Fibroblast of lung (primary cell): Measurements from ENCODE around the gene AKT1. TPM values are rescaled to one million over a fixed set of nuclear protein-coding genes. Genes with fewer than 3 reads are reported as not detected.
A peak's percentile ranks its signal among the peaks of the same experiment; 100 is the strongest.

Source experiments
- DNase-seq, 2 donors: peaks; one replicate each; pipeline versions ENCODE4 v3.0.0 to v3.0.0-alpha.2; 2010; ENCODE audit warnings: low read depth in 2 of 2
- H2AFZ ChIP-seq: 2 replicates; pipeline ENCODE4 v1.5.1; 2012; ENCODE audit warnings: low read length, control low read depth, inconsistent platforms
- H3K27ac ChIP-seq: 2 replicates; pipeline ENCODE4 v1.5.1; 2011; ENCODE audit warnings: low read length, control low read depth; ENCODE audit not compliant: insufficient read depth
- H3K27me3 ChIP-seq: 2 replicates; pipeline ENCODE4 v1.5.1; 2011; ENCODE audit warnings: mild to moderate bottlenecking, low read length; ENCODE audit not compliant: control insufficient read depth, insufficient read depth
- H3K36me3 ChIP-seq: 2 replicates; pipeline ENCODE4 v1.5.1; 2011; ENCODE audit warnings: low read length; ENCODE audit not compliant: control insufficient read depth, insufficient read depth
- H3K4me1 ChIP-seq: 2 replicates; pipeline ENCODE4 v1.5.1; 2011; ENCODE audit warnings: low read length; ENCODE audit not compliant: control insufficient read depth, insufficient read depth; ENCODE audit errors: extremely low read depth
- H3K4me2 ChIP-seq: 2 replicates; pipeline ENCODE4 v1.5.1; 2011; ENCODE audit warnings: low read length, control low read depth; ENCODE audit not compliant: insufficient read depth; ENCODE audit errors: extremely low read depth
- H3K4me3 ChIP-seq, 4 experiments: fragments of 200-600 bp in 1 of 4; sonication (generic) in 1 of 4; replicated peaks in 1 of 4; 2 replicates each; pipeline ENCODE4 v1.5.1; 2011 to 2016; ENCODE audit warnings: low read length in 4 of 4, low read depth in 3 of 4, mild to moderate bottlenecking in 3 of 4, control low read depth in 2 of 4, inconsistent platforms in 1 of 4, mixed read lengths in 1 of 4; ENCODE audit not compliant: insufficient read depth in 1 of 4; ENCODE audit errors: control extremely low read depth in 1 of 4
- H3K79me2 ChIP-seq: 2 replicates; pipeline ENCODE4 v1.5.1; 2012; ENCODE audit warnings: mild to moderate bottlenecking, low read length, inconsistent platforms; ENCODE audit not compliant: control insufficient read depth, insufficient read depth
- H3K9ac ChIP-seq: 2 replicates; pipeline ENCODE4 v1.5.1; 2011; ENCODE audit warnings: mild to moderate bottlenecking, low read length, control low read depth; ENCODE audit not compliant: insufficient read depth
- H3K9me3 ChIP-seq: 2 replicates; pipeline ENCODE4 v1.5.1; 2012; ENCODE audit warnings: low read depth, low read length; ENCODE audit not compliant: control insufficient read depth, insufficient read depth
- H4K20me1 ChIP-seq: 2 replicates; pipeline ENCODE4 v1.5.1; 2011; ENCODE audit warnings: low read length; ENCODE audit not compliant: control insufficient read depth, insufficient read depth; ENCODE audit errors: extremely low read depth
- EZH2 ChIP-seq: IDR thresholded peaks from 2 replicates; pipeline ENCODE4 v1.5.1; 2012; ENCODE audit warnings: low read length, control low read depth, mild to moderate bottlenecking; ENCODE audit errors: missing control alignments
- polyA plus RNA-seq, 2 donors: library from polyadenylated mRNA; depleted of rRNA in 1 of 2; stranded (reverse) in 1 of 2; unstranded in 1 of 2; fragments of >200 nt; gene quantifications; 2 replicates each; pipeline ENCODE4 v1.2.1, GENCODE V29; 2011 to 2012; ENCODE audit warnings: missing spikeins in 1 of 2
- total RNA-seq: library from RNA; depleted of rRNA; stranded (reverse); fragments of >200 nt; gene quantifications from 2 replicates; pipeline ENCODE4 v1.2.1, GENCODE V29; 2014
- TF ChIP-seq, protein P1 (sequence below), 2 donors: IDR thresholded peaks in 1 of 2; conservative IDR thresholded peaks in 1 of 2; 1 replicate in 1 of 2; 2 replicates in 1 of 2; pipeline ENCODE4 v1.5.1; 2011 to 2012; ENCODE audit warnings: low read length in 2 of 2, control low read depth in 1 of 2, inconsistent platforms in 1 of 2, low read depth in 1 of 2, mild to moderate bottlenecking in 1 of 2

AKT1 gene
- total and polyA plus RNA-seq, 2 donors (not counting 1 experiment from before 2014, with no cell fraction given): 83.2 to 127 TPM

DNA sequence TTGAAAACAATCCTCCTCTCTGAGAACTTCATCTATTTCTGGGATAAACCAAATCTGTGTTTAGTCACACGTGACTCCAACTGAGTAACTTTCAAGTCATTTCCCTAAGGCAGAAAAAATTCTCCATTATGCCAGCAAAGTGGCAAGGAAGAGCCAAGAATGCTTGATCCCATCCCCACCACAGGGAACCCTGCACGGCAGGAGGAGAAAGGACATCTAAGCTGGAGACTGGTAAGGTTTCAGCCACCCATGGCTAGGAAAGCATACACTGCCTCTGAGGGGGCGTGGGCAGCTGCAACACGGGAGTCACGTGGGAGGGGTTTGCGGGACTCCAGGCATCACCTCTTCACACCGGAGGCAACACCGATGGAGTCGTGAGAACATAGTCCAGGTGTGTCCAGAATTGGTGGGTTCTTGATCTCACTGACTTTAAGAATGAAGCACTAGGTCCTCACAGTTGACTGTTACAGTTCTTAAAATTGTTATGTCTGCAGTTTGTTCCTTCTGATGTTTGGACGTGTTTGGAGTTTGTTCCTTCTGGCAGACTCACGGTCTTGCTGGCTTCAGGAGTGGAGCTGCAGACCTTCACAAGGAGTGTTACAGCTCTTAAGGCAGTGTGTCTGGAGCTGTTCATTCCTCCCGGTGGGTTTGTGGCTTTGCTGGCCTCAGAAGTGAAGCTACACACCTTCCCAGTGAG lies 45.3 kb downstream of the AKT1 start:
- H3K27me3 ChIP-seq: no peaks in the 10 kb centered on the region
- no peak for DNase-seq
- no peaks in the 10 kb centered on the region for H3K9me3 ChIP-seq
- no peak overlapping the region for H2AFZ ChIP-seq
- peak overlapping the region; percentile 32 for H3K4me2 ChIP-seq
- H3K4me3 ChIP-seq: no peak overlapping the region
- no peaks in the 10 kb centered on the region for H3K36me3 ChIP-seq
- H3K79me2 ChIP-seq: peaks cover 22% of the 10 kb centered on the region
- H3K9ac ChIP-seq: no peak overlapping the region
- H3K27ac ChIP-seq: no peak overlapping the region
- peaks cover 31% of the 10 kb centered on the region for H3K4me1 ChIP-seq
- no peak for TF ChIP-seq EZH2
- TF ChIP-seq, protein P1, sequence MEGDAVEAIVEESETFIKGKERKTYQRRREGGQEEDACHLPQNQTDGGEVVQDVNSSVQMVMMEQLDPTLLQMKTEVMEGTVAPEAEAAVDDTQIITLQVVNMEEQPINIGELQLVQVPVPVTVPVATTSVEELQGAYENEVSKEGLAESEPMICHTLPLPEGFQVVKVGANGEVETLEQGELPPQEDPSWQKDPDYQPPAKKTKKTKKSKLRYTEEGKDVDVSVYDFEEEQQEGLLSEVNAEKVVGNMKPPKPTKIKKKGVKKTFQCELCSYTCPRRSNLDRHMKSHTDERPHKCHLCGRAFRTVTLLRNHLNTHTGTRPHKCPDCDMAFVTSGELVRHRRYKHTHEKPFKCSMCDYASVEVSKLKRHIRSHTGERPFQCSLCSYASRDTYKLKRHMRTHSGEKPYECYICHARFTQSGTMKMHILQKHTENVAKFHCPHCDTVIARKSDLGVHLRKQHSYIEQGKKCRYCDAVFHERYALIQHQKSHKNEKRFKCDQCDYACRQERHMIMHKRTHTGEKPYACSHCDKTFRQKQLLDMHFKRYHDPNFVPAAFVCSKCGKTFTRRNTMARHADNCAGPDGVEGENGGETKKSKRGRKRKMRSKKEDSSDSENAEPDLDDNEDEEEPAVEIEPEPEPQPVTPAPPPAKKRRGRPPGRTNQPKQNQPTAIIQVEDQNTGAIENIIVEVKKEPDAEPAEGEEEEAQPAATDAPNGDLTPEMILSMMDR (conservative IDR thresholded peaks at IDR 0.05 in 1 of 2, IDR thresholded peaks at IDR 0.05 in 1 of 2; ENCODE audit: low read depth in 1 of 2, low read length in 2 of 2): no peak
- no peaks in the 10 kb centered on the region for H4K20me1 ChIP-seq

DNA sequence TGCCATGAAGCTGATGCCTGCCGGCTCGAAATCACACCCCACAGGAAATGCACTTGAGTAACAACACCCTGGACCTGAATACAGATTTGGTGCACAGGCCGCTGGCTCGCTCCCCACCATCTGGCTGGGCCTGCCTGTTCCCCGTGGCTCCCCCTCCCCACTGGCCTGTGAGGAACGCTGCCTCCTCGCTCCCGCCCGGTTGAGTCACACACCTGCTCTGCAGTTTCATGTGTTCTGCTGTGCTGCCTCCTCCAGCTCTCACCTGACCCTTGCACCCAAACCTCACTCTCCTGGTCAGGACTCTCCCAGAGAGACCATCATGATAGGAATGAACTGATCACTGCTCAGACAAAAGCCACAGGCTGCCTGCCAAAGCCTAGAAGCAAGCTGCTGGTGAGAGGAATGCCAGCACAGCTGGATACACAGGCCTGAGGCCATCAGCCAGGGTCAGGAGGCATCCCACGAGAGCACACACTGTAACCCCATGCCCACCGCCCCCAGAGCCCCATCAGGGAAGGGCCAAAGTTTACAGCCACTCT lies 46.4 kb downstream of the AKT1 start:
- DNase-seq: peak; percentile 25 to 36
- Histone ChIP-seq H3K27me3 (no peaks in the 10 kb centered on the region), H3K4me1 (peaks cover 28% of the 10 kb centered on the region), H3K4me2 (peak overlapping the region; percentile 17), H2AFZ (no peak overlapping the region), H3K9me3 (no peaks in the 10 kb centered on the region), H3K79me2 (peaks cover 12% of the 10 kb centered on the region), H3K27ac (no peak overlapping the region), H3K9ac (no peak overlapping the region), H3K36me3 (no peaks in the 10 kb centered on the region), H4K20me1 (no peaks in the 10 kb centered on the region), H3K4me3 (no peak overlapping the region)
- TF ChIP-seq, protein P1 (conservative IDR thresholded peaks at IDR 0.05 in 1 of 2, IDR thresholded peaks at IDR 0.05 in 1 of 2; ENCODE audit: low read depth in 1 of 2, low read length in 2 of 2): no peak
- no peak for TF ChIP-seq EZH2

DNA sequence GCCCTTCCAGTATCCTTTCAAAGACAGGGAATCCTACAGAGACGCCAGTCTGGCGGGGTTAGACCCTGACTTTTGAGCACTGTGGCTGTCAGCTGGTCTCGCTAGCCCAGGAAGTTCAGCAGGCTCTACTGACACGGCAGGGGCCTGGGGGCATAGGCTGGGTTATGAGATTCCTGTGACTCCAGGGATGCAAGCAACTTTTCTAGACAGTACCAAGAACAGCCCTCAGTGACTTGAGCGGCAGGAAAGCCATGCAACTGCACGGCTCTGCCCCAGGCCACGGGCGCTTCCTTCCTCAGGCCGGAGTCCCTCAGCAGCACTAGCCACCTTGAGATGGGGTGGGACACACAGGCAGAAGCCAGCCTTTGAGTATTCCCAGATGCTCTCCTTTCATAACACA lies 47.7 kb downstream of the AKT1 start:
- peaks cover 27% of the 10 kb centered on the region for H3K4me1 ChIP-seq
- H3K27ac ChIP-seq: no peak overlapping the region
- no peak for TF ChIP-seq EZH2
- TF ChIP-seq, protein P1 (conservative IDR thresholded peaks at IDR 0.05 in 1 of 2, IDR thresholded peaks at IDR 0.05 in 1 of 2; ENCODE audit: low read depth in 1 of 2, low read length in 2 of 2): no peak
- no peak overlapping the region for H3K9ac ChIP-seq
- no peak overlapping the region for H3K4me2 ChIP-seq
- DNase-seq: no peak
- H3K36me3 ChIP-seq: no peaks in the 10 kb centered on the region
- H3K79me2 ChIP-seq: no peaks in the 10 kb centered on the region
- H3K27me3 ChIP-seq: no peaks in the 10 kb centered on the region
- no peak overlapping the region for H3K4me3 ChIP-seq
- no peaks in the 10 kb centered on the region for H3K9me3 ChIP-seq
- H4K20me1 ChIP-seq: no peaks in the 10 kb centered on the region
- no peak overlapping the region for H2AFZ ChIP-seq
